GM19351 (cell line): ENCODE measurements around the gene DCDC2.
A peak's percentile ranks its signal among the peaks of the same experiment; 100 is the strongest.
"Not testable (repeated sequence)": the region's sequence is repeated elsewhere in the genome, so short reads cannot be mapped to it uniquely, and the experiment has no call there.

Experiments used
- ATAC-seq: cut with Tn5 transposase; IDR thresholded peaks from one replicate; pipeline ENCODE4 v1.9.1; 2021; ENCODE audit warnings: mild to moderate bottlenecking, moderate library complexity; ENCODE audit not compliant: unreplicated experiment

DCDC2 gene

GRCh38 chr6:24381476-24382219, 23.8 kb upstream of the DCDC2 start:
- no peak for ATAC-seq

DNA sequence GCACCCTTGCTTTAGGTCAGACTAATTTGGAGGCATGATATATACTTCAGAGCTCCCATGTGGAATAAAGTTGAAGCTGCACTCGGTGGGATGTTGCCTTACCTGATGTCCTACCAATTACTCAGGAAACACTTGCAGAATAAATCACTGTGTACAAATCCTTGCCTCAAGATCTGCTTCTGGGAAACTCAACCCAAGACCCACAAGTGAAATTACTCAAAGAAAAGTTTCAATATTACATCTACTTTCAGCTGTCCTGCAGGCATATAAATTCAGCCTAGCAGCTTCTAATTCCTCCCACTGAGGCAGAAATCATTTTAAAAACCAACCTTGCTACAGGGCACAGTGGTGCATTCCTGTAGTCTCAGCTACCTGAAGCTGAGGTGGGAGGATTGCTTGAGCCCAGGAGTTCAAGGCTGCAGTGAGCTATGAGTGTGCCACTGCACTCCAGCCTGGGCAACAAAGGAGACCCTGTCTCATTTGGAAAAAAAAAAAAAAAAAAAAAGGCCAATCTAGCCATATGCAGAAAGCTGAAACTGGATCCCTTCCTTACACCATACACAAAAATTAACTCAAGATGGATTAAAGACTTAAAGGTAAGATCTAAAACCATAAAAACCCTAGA, 20.7 kb upstream of the DCDC2 start:
- ATAC-seq = peak; percentile 67

DNA sequence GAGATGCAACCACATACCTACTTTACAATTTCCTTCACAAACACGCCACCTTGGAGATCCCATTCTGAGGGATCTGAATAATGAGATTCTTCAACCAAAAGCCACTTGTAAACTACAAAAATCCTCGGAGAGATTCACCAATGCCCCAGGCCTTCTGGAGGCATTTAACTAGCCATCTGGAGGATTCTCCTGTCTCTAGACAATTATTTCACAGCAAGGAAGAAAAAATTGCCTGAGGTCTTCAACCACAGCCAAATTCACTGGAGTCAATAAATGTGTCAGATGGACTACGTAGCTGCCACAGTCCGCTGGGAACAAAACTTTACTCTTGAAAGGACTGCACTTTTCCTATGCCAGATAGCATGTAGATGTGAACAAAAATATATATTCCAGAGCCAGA, 19.0 kb upstream of the DCDC2 start:
- ATAC-seq = no peak

DNA sequence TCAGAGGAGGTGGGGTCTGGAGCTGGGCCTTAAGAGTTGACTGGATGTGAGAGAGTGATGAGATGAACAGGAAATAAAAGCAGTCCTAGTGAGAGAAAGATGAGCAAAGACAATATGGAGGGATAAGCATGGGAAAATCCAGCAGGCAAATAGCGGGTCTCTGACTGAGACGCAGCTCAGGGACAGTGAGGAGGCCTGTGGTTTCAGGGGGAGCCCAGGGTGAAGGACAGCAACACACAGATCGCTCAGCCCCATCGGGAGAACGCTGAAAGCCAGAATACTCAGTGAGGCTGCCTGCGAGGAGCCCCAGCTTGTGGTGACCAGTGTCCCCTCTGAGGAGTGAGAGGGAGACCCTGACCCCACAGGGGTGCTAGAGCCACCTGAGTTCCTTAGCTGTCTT, 16.8 kb upstream of the DCDC2 start:
- ATAC-seq = no peak

DNA sequence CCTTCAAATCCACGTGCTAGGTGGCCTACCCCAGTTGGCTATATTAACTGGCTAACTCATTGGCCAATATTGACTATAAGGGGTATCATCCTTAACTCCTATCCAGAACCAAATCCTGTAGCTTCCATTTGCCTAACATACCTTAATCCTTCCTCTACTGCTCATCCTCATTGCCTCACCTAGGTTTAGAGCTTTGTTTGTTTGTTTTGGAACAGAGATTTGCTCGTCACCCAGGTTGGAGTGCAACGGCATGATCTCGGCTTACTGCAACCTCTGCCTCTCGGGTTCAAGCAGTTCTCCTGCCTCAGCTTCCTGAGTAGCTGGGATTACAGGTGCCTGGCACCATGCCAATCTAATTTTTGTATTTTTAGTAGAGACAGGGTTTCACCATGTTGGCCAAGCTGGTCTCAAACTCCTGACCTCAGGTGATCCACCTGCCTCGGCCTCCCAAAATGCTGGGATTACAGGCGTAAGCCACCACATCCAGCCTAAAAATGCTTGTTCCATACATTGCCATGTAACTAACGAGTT, 7.3 kb upstream of the DCDC2 start:
- ATAC-seq = not testable (repeated sequence)

- ATAC-seq = not testable (repeated sequence)
Measured at GRCh38 chr6:24362363-24362762, 4.5 kb upstream of the DCDC2 start.

- ATAC-seq = peak; percentile 75
Measured at GRCh38 chr6:24359640-24360454, 2.0 kb upstream of the DCDC2 start.

- no peak for ATAC-seq
Measured at GRCh38 chr6:24358219-24358821, 461 bp upstream of the DCDC2 start.

- ATAC-seq = no peak
Measured at GRCh38 chr6:24356310-24356973, 1.4 kb downstream of the DCDC2 start.

DNA sequence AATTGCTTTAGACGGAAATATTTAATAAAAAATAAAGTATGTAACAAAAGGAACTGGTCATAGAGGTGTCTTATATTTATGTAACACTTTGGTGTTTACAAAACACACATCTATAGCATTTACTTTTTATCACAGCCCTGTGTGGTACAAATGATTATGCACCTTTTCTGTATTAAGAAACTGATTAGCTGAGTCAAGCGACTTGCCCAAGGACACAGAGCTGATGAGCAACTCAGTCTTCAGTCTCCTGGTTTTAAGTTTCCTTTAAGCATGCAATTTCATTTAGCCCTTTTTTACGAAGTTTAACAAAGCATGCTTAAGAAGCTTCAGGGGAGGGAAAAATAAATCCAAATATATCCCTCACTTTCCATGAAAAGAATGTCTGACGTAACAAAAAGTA, 2.5 kb downstream of the DCDC2 start:
- ATAC-seq = no peak

- ATAC-seq = no peak
Measured at GRCh38 chr6:24353861-24354260, 4.0 kb downstream of the DCDC2 start.

DNA sequence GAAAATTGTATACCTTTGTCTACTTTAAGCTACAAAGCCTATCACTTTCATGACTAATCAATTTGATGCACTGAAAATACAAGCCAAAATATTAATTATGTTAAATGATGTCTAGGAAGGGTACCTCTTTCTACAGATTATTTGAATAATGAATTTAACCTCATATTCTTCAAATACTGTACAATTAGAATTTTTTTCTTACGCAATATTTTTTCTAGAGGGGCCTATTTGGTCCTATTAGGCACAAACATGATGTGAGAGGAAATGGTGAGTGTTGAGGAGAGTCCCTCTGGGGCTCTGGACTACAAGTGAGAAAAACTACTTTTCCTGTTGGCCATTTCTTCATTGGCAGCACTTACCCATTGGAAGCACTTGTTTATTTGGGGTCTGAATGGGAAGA, 5.4 kb downstream of the DCDC2 start:
- ATAC-seq = no peak

- ATAC-seq = no peak
Measured at GRCh38 chr6:24344976-24345375, 12.9 kb downstream of the DCDC2 start.

DNA sequence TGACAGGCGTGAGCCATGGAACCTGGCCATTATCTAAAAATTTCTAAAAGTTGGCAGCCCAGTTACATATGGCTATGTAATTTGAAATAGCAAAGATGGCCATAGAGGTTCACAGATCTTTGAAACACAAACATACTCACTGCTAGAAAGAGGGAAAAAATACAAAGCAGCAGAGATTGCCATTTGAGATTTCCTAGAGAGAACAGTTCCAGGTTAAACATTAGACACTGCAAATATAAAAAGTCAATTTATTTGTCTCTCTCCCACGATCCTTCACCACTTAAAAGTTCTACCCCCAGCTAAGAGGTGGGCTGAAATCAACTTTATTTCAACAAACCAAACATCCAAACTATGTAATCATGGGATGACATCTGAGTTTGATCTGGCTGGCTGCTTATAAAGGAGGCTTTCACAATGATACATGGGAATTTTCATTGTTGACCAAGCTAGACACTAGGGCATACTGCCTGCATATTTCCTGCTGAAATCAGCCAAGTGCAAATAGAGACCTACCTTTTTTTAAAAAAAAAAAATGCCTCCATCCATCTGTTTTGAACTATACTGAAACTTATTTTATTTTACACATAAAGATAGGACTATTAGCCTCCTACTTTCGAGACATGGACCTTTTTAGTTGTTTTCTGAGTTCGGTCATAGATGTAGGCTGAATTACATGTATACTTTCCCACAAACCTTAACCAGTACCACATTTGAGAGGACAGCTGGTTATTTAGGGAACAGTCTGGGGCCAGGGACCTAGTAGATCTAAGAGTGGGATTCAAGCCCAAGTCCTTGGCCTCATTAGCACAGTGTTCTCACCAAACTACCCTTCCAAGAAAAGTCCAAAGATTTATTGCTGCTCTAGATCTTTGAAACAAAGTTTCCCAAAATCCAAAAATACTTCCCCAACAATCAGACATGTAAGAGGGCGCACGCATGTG, 16.6 kb downstream of the DCDC2 start:
- ATAC-seq = no peak

DNA sequence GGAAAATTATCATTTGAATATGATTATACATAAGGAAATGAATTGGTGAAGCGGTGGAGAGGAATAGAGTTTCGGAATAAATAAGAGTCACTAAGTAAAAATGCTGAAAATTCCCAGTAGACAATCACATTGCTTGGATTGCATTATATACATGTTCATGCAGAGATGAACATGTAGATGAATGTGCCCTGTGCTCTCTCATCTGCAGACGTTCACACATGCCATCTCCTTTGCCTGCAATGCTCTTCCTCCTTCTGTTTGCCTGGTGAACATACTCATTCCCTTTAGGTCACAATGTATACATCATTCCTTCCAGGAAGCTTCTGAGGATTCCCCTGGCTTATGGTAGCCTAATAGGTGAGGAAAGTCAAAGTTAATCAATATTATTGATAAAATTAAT, 17.9 kb downstream of the DCDC2 start:
- ATAC-seq = no peak

DNA sequence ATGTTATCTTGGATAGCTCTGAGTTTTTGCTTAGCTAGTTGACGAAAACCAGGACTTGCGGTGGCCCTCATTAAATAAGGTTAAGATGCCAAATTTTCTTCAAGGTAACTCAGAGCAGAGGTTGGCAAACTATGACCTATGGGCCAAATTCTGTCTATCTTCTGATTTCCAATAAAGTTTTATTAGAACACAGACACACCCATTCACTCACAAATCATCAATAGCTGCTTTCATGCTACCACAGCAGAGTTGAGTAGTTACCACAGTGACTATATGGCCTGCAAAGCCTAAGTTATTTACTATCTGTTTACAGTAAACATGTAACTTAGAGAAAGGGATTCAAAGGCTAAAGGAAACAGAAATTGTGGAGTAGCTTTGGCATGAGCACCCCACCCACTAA, 23.6 kb downstream of the DCDC2 start:
- no peak for ATAC-seq

DNA sequence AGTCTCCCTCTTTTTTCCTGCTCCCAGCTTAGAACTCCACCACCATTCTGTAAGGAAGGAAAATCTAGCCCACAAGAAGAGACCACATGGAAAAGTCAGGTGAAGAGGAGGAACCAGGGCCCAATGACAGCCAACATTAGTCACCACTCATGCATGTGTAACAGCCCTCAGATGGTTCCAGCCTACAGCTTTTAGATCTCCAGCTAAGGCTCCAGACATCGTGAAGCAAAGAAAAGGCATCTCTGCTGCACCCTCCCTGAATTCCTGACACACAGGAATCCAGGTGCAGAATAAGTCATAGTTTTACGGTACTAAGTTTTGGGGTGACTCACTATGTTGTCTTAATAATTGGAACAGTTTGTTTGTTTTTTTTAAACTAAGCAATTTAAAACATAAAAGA, 25.5 kb downstream of the DCDC2 start:
- no peak for ATAC-seq

DNA sequence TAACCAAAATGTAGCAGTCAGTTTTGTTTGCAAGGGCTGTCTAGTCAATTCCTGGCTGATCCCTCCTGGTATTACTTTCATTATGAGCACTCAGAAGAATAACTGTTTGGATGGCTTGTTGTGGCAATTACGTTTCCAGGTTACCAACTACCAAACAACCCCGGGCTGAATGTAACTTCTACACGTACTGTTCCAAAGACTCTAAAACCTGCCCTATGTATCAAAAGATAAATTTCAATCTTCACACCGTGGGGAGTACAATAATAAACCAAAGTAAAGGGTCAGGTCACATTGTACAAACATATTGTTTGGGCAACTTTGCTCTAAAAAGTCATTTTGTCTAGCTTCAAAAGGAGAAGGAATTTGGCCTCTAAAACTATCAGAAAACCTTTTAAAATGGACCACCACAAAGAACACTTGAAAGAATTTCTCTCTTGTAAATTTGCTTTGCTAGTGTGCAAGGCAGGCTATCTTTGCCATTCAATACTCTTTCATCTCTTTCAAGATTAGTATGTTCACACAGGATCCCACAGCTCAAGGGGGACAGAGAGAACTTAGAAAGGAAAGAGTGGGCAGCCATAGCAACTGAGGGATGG, 27.6 kb downstream of the DCDC2 start:
- no peak for ATAC-seq

DNA sequence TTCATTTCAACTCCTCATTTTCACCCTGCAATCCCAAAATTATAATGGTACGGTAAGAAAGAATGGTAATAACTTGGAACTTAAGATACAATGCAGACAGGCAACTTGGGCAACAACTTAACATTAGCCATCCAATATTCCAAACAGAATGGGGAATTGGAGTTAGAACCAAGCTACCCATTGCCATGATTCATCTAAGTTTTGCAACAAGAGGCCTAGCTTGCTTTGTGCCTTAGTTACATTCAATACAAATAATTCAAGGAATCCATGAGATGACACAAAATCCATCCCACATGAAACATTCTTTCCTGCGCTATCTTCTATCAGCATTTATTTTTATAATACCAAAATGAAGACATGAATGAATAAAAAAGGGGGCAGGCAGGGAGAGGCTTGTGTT, 28.4 kb downstream of the DCDC2 start:
- ATAC-seq = no peak
